Panc1 (cell line): Measurements from ENCODE around the gene LIPA. TPM values are rescaled to one million over a fixed set of nuclear protein-coding genes. Genes with fewer than 3 reads are reported as not detected.

ENCODE experiments used
- ATAC-seq: fragments of 200-7000 bp; cut with Tn5 transposase; 2 replicates; pipeline ENCODE4 v1.9.1; 2020; ENCODE audit warnings: mild to moderate bottlenecking, moderate library complexity
- BruUV-seq: library from RNA; stranded (reverse); fragments of 400-500 nt; replicated peaks from 2 replicates; lab custom pipeline; 2021; lab: Mats Ljungman, UMichigan
- CTCF ChIA-PET: fragments of 300-600 bp; sonication (Branson Sonifier 250); formaldehyde crosslinking; loops from one replicate; lab custom pipeline; 2022; ENCODE audit warnings: antibody characterized with exemption; lab: Charles Lee
- POLR2A ChIA-PET: fragments of 300-600 bp; sonication (Branson Sonifier 250); formaldehyde crosslinking; loops from one replicate; lab custom pipeline; 2022; ENCODE audit warnings: antibody characterized with exemption; lab: Charles Lee
- DNase-seq: peaks from one replicate; pipeline ENCODE4 v3.0.0-alpha.2; 2010; ENCODE audit warnings: low read depth, low spot score
- H3K27ac ChIP-seq: 2 replicates; pipeline ENCODE4 v1.5.1; 2011; ENCODE audit warnings: mild to moderate bottlenecking, low read length, inconsistent platforms
- H3K27me3 ChIP-seq: fragments of 200-500 bp; sonication (Bioruptor generic); 2 replicates; pipeline ENCODE4 v1.6.0; 2014; ENCODE audit warnings: low read length, inconsistent platforms; ENCODE audit not compliant: control insufficient read depth, insufficient read depth
- H3K36me3 ChIP-seq: fragments of 200-500 bp; sonication (Bioruptor generic); 2 replicates; pipeline ENCODE4 v1.5.1; 2014; ENCODE audit warnings: inconsistent platforms, mild to moderate bottlenecking, low read length, moderate library complexity; ENCODE audit not compliant: control insufficient read depth, insufficient read depth
- H3K4me1 ChIP-seq: 2 replicates; pipeline ENCODE4 v1.5.1; 2011; ENCODE audit warnings: inconsistent platforms, mild to moderate bottlenecking, low read length, moderate library complexity; ENCODE audit not compliant: control insufficient read depth, insufficient read depth
- H3K4me3 ChIP-seq, 2 experiments: 2 replicates each; pipeline ENCODE4 v1.5.1; 2011 to 2012; ENCODE audit warnings: low read depth in 2 of 2, low read length in 2 of 2, mild to moderate bottlenecking in 2 of 2, inconsistent platforms in 1 of 2, moderate library complexity in 1 of 2
- H3K9me3 ChIP-seq: fragments of 200-500 bp; sonication (Bioruptor generic); 2 replicates; pipeline ENCODE4 v1.5.1; 2014; ENCODE audit warnings: low read depth, mild to moderate bottlenecking, inconsistent platforms, low read length, moderate library complexity; ENCODE audit not compliant: control insufficient read depth, insufficient read depth
- POLR2AphosphoS5 ChIP-seq: IDR thresholded peaks from 2 replicates; pipeline ENCODE4 v1.6.1; 2012; ENCODE audit warnings: mild to moderate bottlenecking, low read depth, low read length, moderate library complexity
- SIN3A ChIP-seq: IDR thresholded peaks from 2 replicates; pipeline ENCODE4 v1.6.1; 2012; ENCODE audit warnings: low read depth, mild to moderate bottlenecking, low read length, moderate library complexity, borderline replicate concordance; ENCODE audit not compliant: insufficient read depth
- TCF7L2 ChIP-seq: IDR thresholded peaks from 2 replicates; pipeline ENCODE4 v1.6.1; 2011; ENCODE audit warnings: mild to moderate bottlenecking, low read depth, low read length, inconsistent platforms
- in situ Hi-C: cut with HindIII; loops from 2 replicates; pipeline ENCODE4 v1.10.0; 2016; ENCODE audit warnings: low sequenced_read_pairs, low pct_unique_long_range_greater_than_20kb
- intact Hi-C: fragments of 100-400 bp; cut with micrococcal nuclease; formaldehyde crosslinking; loops from one replicate; pipeline ENCODE4 v1.10.0; 2022; ENCODE audit not compliant: unreplicated experiment
- total RNA-seq: library from RNA; stranded (reverse); gene quantifications from one replicate; pipeline ENCODE4 v1.2.1, GENCODE V29; 2021; ENCODE audit not compliant: unreplicated experiment
- TF ChIP-seq, protein P1 (sequence below), 2 experiments: IDR thresholded peaks; 2 replicates each; pipeline ENCODE4 v1.6.1; 2011 to 2012; ENCODE audit warnings: low read depth in 2 of 2, control low read depth in 1 of 2, low read length in 1 of 2, mild to moderate bottlenecking in 1 of 2, moderate library complexity in 1 of 2; ENCODE audit not compliant: insufficient read depth in 1 of 2
- TF ChIP-seq, protein P2 (sequence below): fragments of 450-650 bp; IDR thresholded peaks from 2 replicates; pipeline ENCODE4 v1.5.1; 2017; ENCODE audit warnings: mild to moderate bottlenecking

Gene LIPA
- total RNA-seq, 1 experiment from 2014 or later = 172 TPM

DNA sequence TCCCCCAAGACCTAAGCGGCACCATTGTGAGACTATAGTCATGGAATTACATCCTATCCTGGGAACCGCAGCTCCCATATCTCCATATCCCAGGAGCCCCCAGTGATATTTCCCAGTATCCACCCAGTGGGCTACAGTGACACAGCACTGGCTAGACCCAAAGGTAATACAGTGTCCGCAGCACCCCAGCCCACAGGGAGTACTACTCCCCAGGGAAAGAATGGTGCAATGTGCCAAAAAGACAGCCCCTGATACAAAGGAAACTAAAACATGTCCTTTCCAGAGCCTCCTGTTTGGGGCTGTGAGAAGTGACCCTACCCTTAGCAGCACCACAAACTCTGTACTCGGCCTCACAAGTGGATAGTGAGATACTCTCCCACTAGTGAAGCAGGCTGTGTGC lies 45.8 kb upstream of the LIPA start:
- DNase-seq (no peak), ATAC-seq (peak; percentile 36; the same call in 1 of the 2 replicates)
- no peaks in the 10 kb centered on the region for H3K36me3 ChIP-seq
- in situ Hi-C loops (no loop called here), intact Hi-C loops (no loop called here)
- H3K4me3 ChIP-seq = no peak overlapping the region
- no peak for TF ChIP-seq SIN3A
- TF ChIP-seq POLR2AphosphoS5 = no peak
- TF ChIP-seq, protein P1, sequence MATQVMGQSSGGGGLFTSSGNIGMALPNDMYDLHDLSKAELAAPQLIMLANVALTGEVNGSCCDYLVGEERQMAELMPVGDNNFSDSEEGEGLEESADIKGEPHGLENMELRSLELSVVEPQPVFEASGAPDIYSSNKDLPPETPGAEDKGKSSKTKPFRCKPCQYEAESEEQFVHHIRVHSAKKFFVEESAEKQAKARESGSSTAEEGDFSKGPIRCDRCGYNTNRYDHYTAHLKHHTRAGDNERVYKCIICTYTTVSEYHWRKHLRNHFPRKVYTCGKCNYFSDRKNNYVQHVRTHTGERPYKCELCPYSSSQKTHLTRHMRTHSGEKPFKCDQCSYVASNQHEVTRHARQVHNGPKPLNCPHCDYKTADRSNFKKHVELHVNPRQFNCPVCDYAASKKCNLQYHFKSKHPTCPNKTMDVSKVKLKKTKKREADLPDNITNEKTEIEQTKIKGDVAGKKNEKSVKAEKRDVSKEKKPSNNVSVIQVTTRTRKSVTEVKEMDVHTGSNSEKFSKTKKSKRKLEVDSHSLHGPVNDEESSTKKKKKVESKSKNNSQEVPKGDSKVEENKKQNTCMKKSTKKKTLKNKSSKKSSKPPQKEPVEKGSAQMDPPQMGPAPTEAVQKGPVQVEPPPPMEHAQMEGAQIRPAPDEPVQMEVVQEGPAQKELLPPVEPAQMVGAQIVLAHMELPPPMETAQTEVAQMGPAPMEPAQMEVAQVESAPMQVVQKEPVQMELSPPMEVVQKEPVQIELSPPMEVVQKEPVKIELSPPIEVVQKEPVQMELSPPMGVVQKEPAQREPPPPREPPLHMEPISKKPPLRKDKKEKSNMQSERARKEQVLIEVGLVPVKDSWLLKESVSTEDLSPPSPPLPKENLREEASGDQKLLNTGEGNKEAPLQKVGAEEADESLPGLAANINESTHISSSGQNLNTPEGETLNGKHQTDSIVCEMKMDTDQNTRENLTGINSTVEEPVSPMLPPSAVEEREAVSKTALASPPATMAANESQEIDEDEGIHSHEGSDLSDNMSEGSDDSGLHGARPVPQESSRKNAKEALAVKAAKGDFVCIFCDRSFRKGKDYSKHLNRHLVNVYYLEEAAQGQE (IDR thresholded peaks at IDR 0.05; ENCODE audit: insufficient read depth in 1 of 2, low read depth in 2 of 2, low read length in 1 of 2) = no peak
- TF ChIP-seq TCF7L2 = no peak
- TF ChIP-seq, protein P2, sequence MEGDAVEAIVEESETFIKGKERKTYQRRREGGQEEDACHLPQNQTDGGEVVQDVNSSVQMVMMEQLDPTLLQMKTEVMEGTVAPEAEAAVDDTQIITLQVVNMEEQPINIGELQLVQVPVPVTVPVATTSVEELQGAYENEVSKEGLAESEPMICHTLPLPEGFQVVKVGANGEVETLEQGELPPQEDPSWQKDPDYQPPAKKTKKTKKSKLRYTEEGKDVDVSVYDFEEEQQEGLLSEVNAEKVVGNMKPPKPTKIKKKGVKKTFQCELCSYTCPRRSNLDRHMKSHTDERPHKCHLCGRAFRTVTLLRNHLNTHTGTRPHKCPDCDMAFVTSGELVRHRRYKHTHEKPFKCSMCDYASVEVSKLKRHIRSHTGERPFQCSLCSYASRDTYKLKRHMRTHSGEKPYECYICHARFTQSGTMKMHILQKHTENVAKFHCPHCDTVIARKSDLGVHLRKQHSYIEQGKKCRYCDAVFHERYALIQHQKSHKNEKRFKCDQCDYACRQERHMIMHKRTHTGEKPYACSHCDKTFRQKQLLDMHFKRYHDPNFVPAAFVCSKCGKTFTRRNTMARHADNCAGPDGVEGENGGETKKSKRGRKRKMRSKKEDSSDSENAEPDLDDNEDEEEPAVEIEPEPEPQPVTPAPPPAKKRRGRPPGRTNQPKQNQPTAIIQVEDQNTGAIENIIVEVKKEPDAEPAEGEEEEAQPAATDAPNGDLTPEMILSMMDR = no peak
- 0 out of 2 replicates have a peak overlapping the region, but pooled peaks have one; percentile 29 for H3K27ac ChIP-seq
- BruUV-seq = no TSS peak
- no peaks in the 10 kb centered on the region; the same call in 1 of the 2 replicates for H3K4me1 ChIP-seq
- POLR2A ChIA-PET = no interaction called here
- CTCF ChIA-PET = no interaction called here
- no peaks in the 10 kb centered on the region for H3K27me3 ChIP-seq
- peaks cover 4% of the 10 kb centered on the region; the same call in 1 of the 2 replicates for H3K9me3 ChIP-seq

DNA sequence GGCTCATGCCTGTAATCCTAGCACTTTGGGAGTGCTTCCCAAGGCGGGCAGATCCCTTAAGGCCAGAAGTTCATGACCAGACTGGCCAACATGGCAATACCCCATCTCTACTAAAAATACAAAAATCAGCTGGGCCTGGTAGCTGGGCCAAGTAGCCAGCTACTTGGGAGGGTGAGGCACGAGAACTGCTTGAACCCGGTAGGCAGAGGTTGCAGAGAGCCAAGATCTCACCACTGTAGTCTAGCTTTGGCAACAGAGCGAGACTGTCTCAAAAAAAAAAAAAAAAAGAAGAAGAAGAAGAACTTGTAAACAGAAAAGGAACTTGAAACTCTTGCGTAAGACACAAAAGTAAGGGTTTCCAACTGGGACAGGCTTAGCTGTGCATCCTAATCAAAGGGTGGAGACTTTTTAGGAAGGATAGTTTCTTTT lies 44.7 kb upstream of the LIPA start:
- BruUV-seq = no TSS peak
- DNase-seq = no peak
- Histone ChIP-seq H3K27ac (peak overlapping the region; percentile 46; the same call in 1 of the 2 replicates), H3K36me3 (no peaks in the 10 kb centered on the region), H3K9me3 (peaks cover 8% of the 10 kb centered on the region; the same call in 1 of the 2 replicates), H3K27me3 (no peaks in the 10 kb centered on the region), H3K4me1 (no peaks in the 10 kb centered on the region; the same call in 1 of the 2 replicates), H3K4me3 (no peak overlapping the region)
- ATAC-seq = no peak
- POLR2A ChIA-PET = no interaction called here
- TF ChIP-seq SIN3A = no peak
- no peak for TF ChIP-seq TCF7L2
- TF ChIP-seq, protein P1 (IDR thresholded peaks at IDR 0.05; ENCODE audit: insufficient read depth in 1 of 2, low read depth in 2 of 2, low read length in 1 of 2) = no peak
- TF ChIP-seq POLR2AphosphoS5 = no peak
- TF ChIP-seq, protein P2 = no peak
- CTCF ChIA-PET = no interaction called here
- intact Hi-C loops = no loop called here
- in situ Hi-C loops = no loop called here
